Cardiac atrium fibroblast (primary cell): ENCODE results near the gene TAGLN3. TPM values are rescaled to one million over a fixed set of nuclear protein-coding genes. Genes with fewer than 3 reads are reported as not detected.

Source experiments
- total RNA-seq: library from RNA; depleted of rRNA; stranded (reverse); fragments of >200 nt; gene quantifications from 2 replicates; pipeline ENCODE4 v1.2.3, GENCODE V29; 2015

TAGLN3 gene
- total RNA-seq = not detected in 2 replicates

GRCh38 chr3:111998636-111999483, at the start of gene TAGLN3:
TAGLN3 (plus strand) TSS chr3:111998922; CDS start chr3:111999423, 501 bp downstream.

GRCh38 chr3:111978583-111979433, 19.9 kb upstream of the TAGLN3 start, which contains the start of gene ABHD10:
ABHD10 (plus strand) TSS chr3:111979026; CDS start chr3:111979062, 36 bp downstream.

GRCh38 chr3:112034436-112034835, 35.7 kb downstream of the TAGLN3 start, which contains the start of gene TMPRSS7:
TMPRSS7 (plus strand) TSS chr3:112034736; CDS start chr3:112034846, 110 bp downstream.

Other genes with a start within 250 kb of the TAGLN3 start
- gene PHLDB2, start 139.7 kb upstream of the TAGLN3 start, total RNA-seq = 32.3 and 42.1 TPM in 2 replicates
- 18.4 and 24.0 TPM in 2 replicates for gene ABHD10, start 19.9 kb upstream of the TAGLN3 start, total RNA-seq
- not detected in 2 replicates for gene TMPRSS7, start 35.8 kb downstream of the TAGLN3 start, total RNA-seq
- 1.6 TPM in 2 replicates for gene C3orf52, start 87.5 kb downstream of the TAGLN3 start, total RNA-seq
- gene GCSAM, start 134.3 kb downstream of the TAGLN3 start, total RNA-seq = 0.81 TPM in 1 of 2 replicates, not detected in the other